Breast epithelium (tissue), 3 donors: ENCODE results near the gene MARVELD1.

Experiments
- POLR2A ChIP-seq: fragments of 450-650 bp; IDR thresholded peaks from one replicate; pipeline ENCODE4 v1.6.1; 2016; ENCODE audit warnings: antibody characterized with exemption, mild to moderate bottlenecking, moderate library complexity
- POLR2AphosphoS5 ChIP-seq, 3 donors: sonication (generic); formaldehyde crosslinking; IDR thresholded peaks; one replicate each; pipeline ENCODE4 v1.6.1; 2017; ENCODE audit warnings: antibody characterized with exemption in 3 of 3

GRCh38 chr10:97723001-97723400 is 9.5 kb downstream of the MARVELD1 start:
- TF ChIP-seq POLR2A (no peak), POLR2AphosphoS5 (IDR thresholded peaks at IDR 0.05) (no peak)
